Neural crest cell (in vitro differentiated cells): Measurements from ENCODE around the gene ZNF318. TPM values are rescaled to one million over a fixed set of nuclear protein-coding genes. Genes with fewer than 3 reads are reported as not detected.
"Not testable (repeated sequence)": the region's sequence is repeated elsewhere in the genome, so short reads cannot be mapped to it uniquely, and the experiment has no call there.

Experiments used
- DNase-seq: peaks from one replicate; pipeline ENCODE4 v3.0.0; 2021; ENCODE audit warnings: low read depth, mixed read lengths, low spot score
- H3K27ac Mint-ChIP-seq: one replicate; pipeline ENCODE4 v1.8.0; 2021; ENCODE audit warnings: mild to moderate bottlenecking, mixed read lengths; ENCODE audit not compliant: unreplicated experiment
- H3K27me3 Mint-ChIP-seq: 2 replicates; pipeline ENCODE4 v1.8.0; 2021; ENCODE audit warnings: low read depth, mild to moderate bottlenecking, mixed read lengths
- H3K36me3 Mint-ChIP-seq: 2 replicates; pipeline ENCODE4 v1.8.0; 2021; ENCODE audit warnings: low read depth, mild to moderate bottlenecking, mixed read lengths
- H3K4me1 Mint-ChIP-seq: 2 replicates; pipeline ENCODE4 v1.8.0; 2021; ENCODE audit warnings: mixed read lengths
- H3K4me3 Mint-ChIP-seq: one replicate; pipeline ENCODE4 v1.8.0; 2021; ENCODE audit warnings: mild to moderate bottlenecking, mixed read lengths
- H3K9me3 Mint-ChIP-seq: 2 replicates; pipeline ENCODE4 v1.8.0; 2021; ENCODE audit warnings: mixed read lengths
- total RNA-seq: library from RNA; stranded (reverse); gene quantifications from 2 replicates; pipeline ENCODE4 v1.2.1, GENCODE V29; 2021
- TF ChIP-seq, protein P1 (sequence below): fragments of 200-600 bp; sonication (generic); conservative IDR thresholded peaks from 2 replicates; pipeline ENCODE4 v1.5.0; 2021; ENCODE audit warnings: antibody characterized with exemption, mild to moderate bottlenecking

Gene ZNF318
- total RNA-seq, 1 donor from 2014 or later, result 26.2 TPM

DNA sequence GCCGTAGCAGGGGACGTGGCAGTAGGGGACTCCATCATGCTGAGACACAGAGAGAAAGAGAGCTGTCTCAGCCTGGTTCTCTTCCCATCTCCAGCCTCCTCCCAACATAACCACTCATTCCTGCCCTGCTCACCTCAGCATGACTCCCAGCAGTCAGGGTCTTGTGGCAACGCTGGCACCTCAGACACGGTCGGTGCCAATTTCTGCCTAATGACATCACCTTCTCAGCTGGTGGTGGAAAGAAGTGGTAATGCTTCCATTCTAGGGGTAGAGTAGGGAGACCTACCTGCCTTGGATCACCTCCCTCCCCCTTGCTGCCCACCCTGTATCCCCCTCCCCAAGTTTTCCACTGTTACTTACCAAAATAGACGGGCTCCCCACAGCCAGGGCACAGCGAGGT, 63.4 kb downstream of the ZNF318 start:
- Mint-ChIP-seq H3K27ac (no peak overlapping the region), H3K4me1 (peaks cover 5% of the 10 kb centered on the region), H3K27me3 (peaks cover 32% of the 10 kb centered on the region), H3K9me3 (no peaks in the 10 kb centered on the region), H3K36me3 (no peaks in the 10 kb centered on the region), H3K4me3 (no peak overlapping the region)
- TF ChIP-seq, protein P1, sequence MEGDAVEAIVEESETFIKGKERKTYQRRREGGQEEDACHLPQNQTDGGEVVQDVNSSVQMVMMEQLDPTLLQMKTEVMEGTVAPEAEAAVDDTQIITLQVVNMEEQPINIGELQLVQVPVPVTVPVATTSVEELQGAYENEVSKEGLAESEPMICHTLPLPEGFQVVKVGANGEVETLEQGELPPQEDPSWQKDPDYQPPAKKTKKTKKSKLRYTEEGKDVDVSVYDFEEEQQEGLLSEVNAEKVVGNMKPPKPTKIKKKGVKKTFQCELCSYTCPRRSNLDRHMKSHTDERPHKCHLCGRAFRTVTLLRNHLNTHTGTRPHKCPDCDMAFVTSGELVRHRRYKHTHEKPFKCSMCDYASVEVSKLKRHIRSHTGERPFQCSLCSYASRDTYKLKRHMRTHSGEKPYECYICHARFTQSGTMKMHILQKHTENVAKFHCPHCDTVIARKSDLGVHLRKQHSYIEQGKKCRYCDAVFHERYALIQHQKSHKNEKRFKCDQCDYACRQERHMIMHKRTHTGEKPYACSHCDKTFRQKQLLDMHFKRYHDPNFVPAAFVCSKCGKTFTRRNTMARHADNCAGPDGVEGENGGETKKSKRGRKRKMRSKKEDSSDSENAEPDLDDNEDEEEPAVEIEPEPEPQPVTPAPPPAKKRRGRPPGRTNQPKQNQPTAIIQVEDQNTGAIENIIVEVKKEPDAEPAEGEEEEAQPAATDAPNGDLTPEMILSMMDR, result no peak
- DNase-seq, result no peak

DNA sequence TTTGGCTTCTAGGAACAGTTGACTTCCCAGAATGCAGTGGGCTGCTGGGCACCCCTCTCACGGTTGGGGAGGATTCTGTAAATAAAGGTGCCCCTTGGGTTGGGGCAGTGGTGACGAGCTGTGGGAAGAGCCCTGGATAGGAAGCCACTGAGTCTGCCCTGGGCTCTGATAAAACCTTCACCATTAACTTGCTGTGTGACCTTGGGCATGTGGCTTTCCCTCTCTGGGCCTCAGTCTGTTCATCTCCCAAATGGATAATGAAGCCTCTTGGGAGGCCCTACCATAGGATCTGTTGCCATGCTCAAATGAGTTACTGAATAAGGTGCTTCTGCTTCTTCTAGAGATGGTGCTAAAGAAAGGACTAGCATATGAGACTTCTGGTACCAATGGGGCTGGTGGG, 64.6 kb downstream of the ZNF318 start:
- H3K36me3 Mint-ChIP-seq, result no peaks in the 10 kb centered on the region
- no peak for DNase-seq
- H3K9me3 Mint-ChIP-seq, result no peaks in the 10 kb centered on the region
- no peak overlapping the region for H3K27ac Mint-ChIP-seq
- peaks cover 5% of the 10 kb centered on the region for H3K4me1 Mint-ChIP-seq
- no peak overlapping the region for H3K4me3 Mint-ChIP-seq
- TF ChIP-seq, protein P1, result no peak
- peaks cover 28% of the 10 kb centered on the region for H3K27me3 Mint-ChIP-seq

DNA sequence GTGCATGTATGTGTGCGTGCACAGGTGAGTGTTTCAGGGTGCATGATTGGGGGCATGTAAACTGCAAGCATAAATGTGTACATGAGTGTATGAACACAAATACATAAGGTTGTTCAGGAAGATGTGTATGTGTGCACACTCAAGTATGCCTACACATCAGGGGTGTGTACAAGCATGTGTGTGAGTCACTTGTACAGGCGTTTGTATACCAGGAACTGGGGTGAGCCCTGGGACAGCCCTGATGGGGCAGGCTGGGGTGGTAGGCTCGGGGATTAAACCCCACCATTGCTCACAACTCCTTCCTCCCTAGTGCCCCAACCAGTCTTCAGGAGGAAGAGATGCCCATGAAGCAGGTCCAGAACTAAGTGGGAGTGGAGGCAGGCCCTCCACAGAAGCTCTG, 65.1 kb downstream of the ZNF318 start:
- DNase-seq, result no peak
- H3K27ac Mint-ChIP-seq, result no peak overlapping the region
- no peak overlapping the region for H3K4me3 Mint-ChIP-seq
- no peaks in the 10 kb centered on the region for H3K9me3 Mint-ChIP-seq
- TF ChIP-seq, protein P1, result no peak
- H3K4me1 Mint-ChIP-seq, result peaks cover 5% of the 10 kb centered on the region
- H3K36me3 Mint-ChIP-seq, result no peaks in the 10 kb centered on the region
- peaks cover 26% of the 10 kb centered on the region for H3K27me3 Mint-ChIP-seq

DNA sequence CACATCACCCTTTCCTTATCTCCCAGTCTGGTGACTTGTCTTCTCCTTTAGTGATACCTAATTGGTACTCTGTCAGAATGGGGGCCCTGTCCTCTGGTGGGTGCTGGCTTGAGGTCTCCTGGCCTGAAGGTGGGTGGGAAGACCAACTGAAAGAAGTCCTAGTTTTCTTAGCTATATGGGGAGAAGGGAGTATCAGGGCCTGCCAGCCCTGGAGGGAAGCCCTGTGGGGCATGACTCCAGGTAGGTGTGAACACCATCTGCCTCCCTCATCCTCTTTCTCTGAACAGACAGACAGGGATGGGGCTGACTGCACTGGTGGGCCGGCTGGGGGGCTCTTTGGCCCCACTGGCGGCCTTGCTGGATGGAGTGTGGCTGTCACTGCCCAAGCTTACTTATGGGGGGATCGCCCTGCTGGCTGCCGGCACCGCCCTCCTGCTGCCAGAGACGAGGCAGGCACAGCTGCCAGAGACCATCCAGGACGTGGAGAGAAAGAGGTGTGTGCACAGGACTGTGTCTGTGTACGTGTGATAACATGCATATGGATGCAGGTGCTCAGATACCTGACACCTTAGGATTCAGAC, 65.6 kb downstream of the ZNF318 start:
- Mint-ChIP-seq H3K4me3 (no peak overlapping the region), H3K4me1 (peaks cover 3% of the 10 kb centered on the region), H3K27me3 (peaks cover 21% of the 10 kb centered on the region), H3K9me3 (no peaks in the 10 kb centered on the region), H3K27ac (no peak overlapping the region), H3K36me3 (no peaks in the 10 kb centered on the region)
- TF ChIP-seq, protein P1, result no peak
- no peak for DNase-seq

DNA sequence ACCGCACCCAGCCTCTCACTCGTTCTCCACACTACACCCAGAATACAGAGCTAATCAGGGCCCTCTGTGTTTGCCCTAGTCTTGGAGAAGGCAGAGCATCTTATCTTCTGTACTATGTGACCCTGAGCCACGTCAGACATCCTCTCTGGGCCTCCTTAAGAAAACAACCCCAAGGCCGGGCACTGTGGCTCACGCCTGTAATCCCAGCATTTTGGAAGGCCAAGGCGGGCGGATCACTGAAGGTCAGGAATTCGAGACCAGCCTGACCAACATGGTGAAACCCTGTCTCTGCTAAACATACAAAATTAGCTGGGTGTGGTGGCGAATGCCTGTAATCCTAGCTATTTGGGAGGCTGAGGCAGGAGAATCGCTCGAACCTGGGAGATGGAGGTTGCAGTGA, 66.4 kb downstream of the ZNF318 start:
- H3K4me1 Mint-ChIP-seq, H3K4me3 Mint-ChIP-seq, H3K36me3 Mint-ChIP-seq, H3K9me3 Mint-ChIP-seq, H3K27ac Mint-ChIP-seq, DNase-seq: not testable (repeated sequence)
- H3K27me3 Mint-ChIP-seq, result peaks cover 13% of the 10 kb centered on the region

DNA sequence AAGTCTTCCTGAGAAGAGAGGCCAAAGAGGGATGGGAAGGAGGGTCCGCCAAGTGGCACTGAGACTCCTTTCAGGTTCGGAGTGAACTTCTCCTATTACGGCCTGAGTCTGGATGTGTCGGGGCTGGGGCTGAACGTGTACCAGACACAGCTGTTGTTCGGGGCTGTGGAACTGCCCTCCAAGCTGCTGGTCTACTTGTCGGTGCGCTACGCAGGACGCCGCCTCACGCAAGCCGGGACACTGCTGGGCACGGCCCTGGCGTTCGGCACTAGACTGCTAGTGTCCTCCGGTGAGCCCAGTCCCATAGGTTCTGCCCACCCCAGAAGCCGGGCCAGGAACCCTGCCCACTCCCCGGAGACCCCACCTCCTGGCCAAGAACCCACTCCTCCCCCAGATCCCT, 67.3 kb downstream of the ZNF318 start:
- peaks cover 5% of the 10 kb centered on the region for H3K27me3 Mint-ChIP-seq
- H3K36me3 Mint-ChIP-seq, result no peaks in the 10 kb centered on the region
- H3K9me3 Mint-ChIP-seq, result no peaks in the 10 kb centered on the region

More for the DNA sequence above, 67.3 kb downstream of the ZNF318 start:
- H3K4me1 Mint-ChIP-seq, result no peaks in the 10 kb centered on the region
- TF ChIP-seq, protein P1, result no peak
- H3K27ac Mint-ChIP-seq, result no peak overlapping the region
- H3K4me3 Mint-ChIP-seq, result no peak overlapping the region
- DNase-seq, result no peak
